IPS DF 6.9 (cell line): Measurements from ENCODE around the gene ECEL1.
"Not testable (repeated sequence)": the region's sequence is repeated elsewhere in the genome, so short reads cannot be mapped to it uniquely, and the experiment has no call there.

Experiments used
- DNase-seq: peaks from one replicate; pipeline ENCODE4 v3.0.0-alpha.2; 2013; ENCODE audit warnings: low read depth, low spot score
- H3K27ac ChIP-seq: one replicate; pipeline ENCODE4 v1.5.1; 2013; ENCODE audit warnings: low read length, control low read depth
- H3K27me3 ChIP-seq: 2 replicates; pipeline ENCODE4 v1.6.1; 2013; ENCODE audit warnings: mild to moderate bottlenecking, low read length; ENCODE audit not compliant: control insufficient read depth, insufficient read depth
- H3K36me3 ChIP-seq: 2 replicates; pipeline ENCODE4 v1.6.1; 2013; ENCODE audit warnings: low read length; ENCODE audit not compliant: control insufficient read depth, insufficient read depth
- H3K4me1 ChIP-seq: 2 replicates; pipeline ENCODE4 v1.6.1; 2013; ENCODE audit warnings: low read length; ENCODE audit not compliant: control insufficient read depth, insufficient read depth
- H3K4me3 ChIP-seq: 2 replicates; pipeline ENCODE4 v1.5.1; 2013; ENCODE audit warnings: mild to moderate bottlenecking, low read length
- H3K9me3 ChIP-seq: 2 replicates; pipeline ENCODE4 v1.6.1; 2013; ENCODE audit warnings: low read length, inconsistent platforms; ENCODE audit not compliant: control insufficient read depth, insufficient read depth
- WGBS: extraction: QIAGEN DNeasy Blood & Tissue Kit; methylation state at CpG from one replicate; pipeline ENCODE4 v1.1.7; 2013; ENCODE audit warnings: mixed read lengths, missing lambda C conversion rate; ENCODE audit not compliant: insufficient read length, insufficient coverage; 5-methylcytosine and 5-hydroxymethylcytosine counted together

ECEL1 gene

GRCh38 chr2:232458051-232458660, 29.5 kb downstream of the ECEL1 start:
- no peak for DNase-seq
- no peaks in the 10 kb centered on the region for H3K36me3 ChIP-seq
- H3K27ac ChIP-seq, result no peak overlapping the region
- WGBS, result no CpG with 5 or more reads among the region's 25 CpGs
- H3K4me3 ChIP-seq, result no peak overlapping the region
- H3K9me3 ChIP-seq, result no peaks in the 10 kb centered on the region
- no peaks in the 10 kb centered on the region for H3K27me3 ChIP-seq
- no peaks in the 10 kb centered on the region for H3K4me1 ChIP-seq

GRCh38 chr2:232457121-232458011, 30.3 kb downstream of the ECEL1 start:
- no peaks in the 10 kb centered on the region for H3K27me3 ChIP-seq
- WGBS, result no CpG with 5 or more reads among the region's 21 CpGs
- no peaks in the 10 kb centered on the region for H3K36me3 ChIP-seq
- no peak overlapping the region for H3K27ac ChIP-seq
- no peak for DNase-seq
- H3K4me1 ChIP-seq, result no peaks in the 10 kb centered on the region
- H3K9me3 ChIP-seq, result no peaks in the 10 kb centered on the region
- no peak overlapping the region for H3K4me3 ChIP-seq

- Histone ChIP-seq H3K27ac (no peak overlapping the region), H3K4me1 (no peaks in the 10 kb centered on the region), H3K4me3 (no peak overlapping the region), H3K9me3 (no peaks in the 10 kb centered on the region), H3K36me3 (no peaks in the 10 kb centered on the region), H3K27me3 (no peaks in the 10 kb centered on the region)
- DNase-seq, result no peak
- WGBS, result no CpG with 5 or more reads among the region's 27 CpGs
These were observed 31.1 kb downstream of the ECEL1 start for GRCh38 chr2:232456296-232457120.

DNA sequence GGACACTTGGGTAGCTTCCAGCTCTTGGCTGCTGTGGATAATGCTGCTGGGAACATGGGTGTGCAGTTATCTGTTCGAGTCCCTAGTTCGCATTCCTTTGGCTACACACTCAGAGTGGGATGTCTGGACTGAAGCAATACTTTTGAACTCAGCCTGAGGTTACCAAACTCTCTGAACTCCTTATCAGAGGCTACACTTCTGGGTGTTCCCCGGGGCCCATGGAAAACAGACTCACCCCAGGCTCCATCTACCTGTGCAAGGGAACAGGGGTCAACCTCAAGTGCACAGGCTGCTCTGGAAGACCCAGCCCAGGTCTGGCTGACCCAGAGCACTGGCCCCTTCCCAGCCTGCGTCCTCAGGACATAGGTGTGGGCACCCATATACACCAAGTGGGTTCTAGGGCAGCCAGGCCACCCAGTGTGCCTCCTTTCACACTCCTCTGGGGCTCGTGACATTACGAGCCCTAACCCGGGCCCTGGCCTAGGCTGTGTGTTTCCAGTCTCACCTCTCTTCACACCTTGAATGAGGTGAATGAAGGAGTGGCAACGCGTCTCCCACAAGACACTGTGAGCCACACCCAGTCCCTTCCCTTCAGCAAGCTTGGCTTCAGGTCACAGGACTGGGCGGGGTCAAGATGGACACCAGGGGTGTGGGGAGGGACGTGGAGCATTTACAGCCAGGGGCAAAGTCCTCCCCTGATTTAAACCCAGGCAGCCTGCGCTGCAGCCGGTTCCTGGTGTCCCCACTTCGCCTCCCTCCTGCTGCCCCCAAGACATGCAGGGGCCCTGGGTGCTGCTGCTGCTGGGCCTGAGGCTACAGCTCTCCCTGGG, 32.0 kb downstream of the ECEL1 start, which contains the start of gene ALPI:
TSS of gene ALPI (plus strand) at position 728 of the 830 bp plus-strand sequence. CDS start at position 775, 47 bp downstream.
- no peaks in the 10 kb centered on the region for H3K27me3 ChIP-seq
- H3K4me1 ChIP-seq, result no peaks in the 10 kb centered on the region
- no peaks in the 10 kb centered on the region for H3K9me3 ChIP-seq
- no CpG with 5 or more reads among the region's 14 CpGs for WGBS
- no peak within 1 kb of the TSS for H3K27ac ChIP-seq
- no peaks in the 10 kb centered on the region for H3K36me3 ChIP-seq
- DNase-seq, result no peak
- no peak within 1 kb of the TSS for H3K4me3 ChIP-seq

DNA sequence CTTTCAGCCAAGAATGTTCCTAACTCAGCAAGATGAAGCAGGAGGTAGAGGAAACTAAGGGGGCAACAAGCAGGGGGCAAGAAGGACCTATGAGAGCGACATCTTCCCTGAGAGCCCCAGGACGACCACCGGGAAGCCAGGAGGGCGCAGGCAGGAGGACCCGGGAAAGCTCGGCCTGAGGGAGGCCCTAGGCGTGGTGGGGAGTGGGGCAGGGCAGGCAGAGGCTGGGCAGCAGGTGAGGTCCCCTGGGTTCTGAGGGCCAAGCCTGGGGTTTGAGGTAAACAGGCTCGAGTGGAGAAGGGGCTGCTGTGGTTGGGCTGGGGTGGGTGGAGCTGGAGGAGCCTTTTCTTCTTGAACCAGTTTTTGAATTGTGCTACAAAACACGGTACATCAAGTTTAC, 33.0 kb downstream of the ECEL1 start:
- H3K4me1 ChIP-seq, result no peaks in the 10 kb centered on the region
- H3K4me3 ChIP-seq, result no peak overlapping the region
- no CpG with 5 or more reads among the region's 9 CpGs for WGBS
- H3K27me3 ChIP-seq, result no peaks in the 10 kb centered on the region
- H3K36me3 ChIP-seq, result no peaks in the 10 kb centered on the region
- H3K9me3 ChIP-seq, result no peaks in the 10 kb centered on the region
- no peak overlapping the region for H3K27ac ChIP-seq
- DNase-seq, result no peak

- H3K27me3 ChIP-seq, H3K36me3 ChIP-seq, H3K4me3 ChIP-seq, H3K4me1 ChIP-seq, H3K9me3 ChIP-seq, DNase-seq, H3K27ac ChIP-seq: not testable (repeated sequence)
- no CpG with 5 or more reads among the region's 3 CpGs for WGBS
These were observed 36.0 kb downstream of the ECEL1 start for GRCh38 chr2:232451645-232452044.

DNA sequence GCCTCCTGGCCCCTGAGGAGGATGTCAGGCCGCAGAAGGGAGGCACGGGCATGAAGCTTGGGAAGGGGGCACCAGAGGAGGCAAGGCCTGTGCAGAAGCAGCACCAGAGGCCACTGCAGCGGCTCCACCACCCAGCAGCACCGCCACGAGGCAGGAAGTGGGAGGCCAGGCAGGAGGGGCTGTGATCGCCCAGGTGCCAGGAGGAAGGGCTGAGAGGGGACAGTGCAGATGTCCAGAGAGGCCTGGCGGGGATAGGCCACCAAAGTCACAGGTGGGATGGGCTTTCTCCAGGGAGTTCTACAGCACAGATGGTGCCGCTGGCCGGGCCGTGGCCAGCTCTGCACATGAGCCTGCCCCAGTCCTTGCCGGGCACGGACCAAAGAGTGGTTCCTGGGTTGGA, 37.7 kb downstream of the ECEL1 start:
- Histone ChIP-seq H3K27me3 (no peaks in the 10 kb centered on the region), H3K4me3 (no peak overlapping the region), H3K4me1 (no peaks in the 10 kb centered on the region), H3K27ac (no peak overlapping the region), H3K9me3 (no peaks in the 10 kb centered on the region), H3K36me3 (no peaks in the 10 kb centered on the region)
- DNase-seq, result no peak
- no CpG with 5 or more reads among the region's 12 CpGs for WGBS

DNA sequence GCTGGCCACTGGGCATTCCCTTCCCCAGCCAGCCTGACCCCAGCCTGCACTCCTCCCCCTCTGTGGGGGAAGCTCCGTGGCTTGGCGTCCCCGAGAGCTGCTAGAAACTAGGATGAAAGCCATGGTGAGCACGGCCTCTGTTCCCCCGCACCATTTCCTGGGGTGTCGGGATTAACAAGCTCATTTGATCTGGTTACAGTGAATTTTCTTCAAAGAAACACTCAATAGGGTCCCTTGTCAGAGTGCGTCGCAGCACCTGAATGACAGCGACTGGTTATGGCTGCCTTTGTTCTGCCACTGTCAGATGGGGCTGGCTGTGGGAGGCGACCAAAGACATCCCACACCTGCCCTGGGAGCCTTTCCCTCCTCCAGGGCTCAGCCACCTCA, 39.3 kb downstream of the ECEL1 start:
- WGBS, result no CpG with 5 or more reads among the region's 10 CpGs

GRCh38 chr2:232447638-232448303, 39.9 kb downstream of the ECEL1 start:
- DNase-seq, result no peak
- no peaks in the 10 kb centered on the region for H3K9me3 ChIP-seq
- H3K36me3 ChIP-seq, result no peaks in the 10 kb centered on the region
- WGBS, result no CpG with 5 or more reads among the region's 18 CpGs
- H3K4me1 ChIP-seq, result no peaks in the 10 kb centered on the region
- no peak overlapping the region for H3K27ac ChIP-seq
- no peak overlapping the region for H3K4me3 ChIP-seq
- H3K27me3 ChIP-seq, result no peaks in the 10 kb centered on the region

More for the DNA sequence above, 39.3 kb downstream of the ECEL1 start:
- Histone ChIP-seq H3K4me1 (no peaks in the 10 kb centered on the region), H3K9me3 (no peaks in the 10 kb centered on the region), H3K36me3 (no peaks in the 10 kb centered on the region), H3K27ac (no peak overlapping the region), H3K27me3 (no peaks in the 10 kb centered on the region), H3K4me3 (no peak overlapping the region)
- DNase-seq, result no peak
